ENCODE data around the gene SLC7A6. TPM values are rescaled to one million over a fixed set of nuclear protein-coding genes. Genes with fewer than 3 reads are reported as not detected.

The SLC7A6 gene
- total RNA-seq (2021; ENCODE audit: unreplicated experiment) (28.5 TPM), Bru-seq, nascent RNA (percentile 69 among the genes with signal in this experiment), BruChase-seq, experiment 1, labeled RNA remaining after a 6-hour chase (percentile 84 among the genes with signal in this experiment), BruChase-seq, experiment 2, labeled RNA remaining after a 2-hour chase (percentile 87 among the genes with signal in this experiment)
- 8.3 and 9.1 TPM in 2 replicates for polyA plus RNA-seq (2012)
- long read RNA-seq, full-length matches to known transcripts: 2 of 23 reads
- long read RNA-seq, partial matches to known transcripts: 4 of 23 reads
- long read RNA-seq, other reads (novel, unspliced or antisense): 17 of 23 reads

DNA sequence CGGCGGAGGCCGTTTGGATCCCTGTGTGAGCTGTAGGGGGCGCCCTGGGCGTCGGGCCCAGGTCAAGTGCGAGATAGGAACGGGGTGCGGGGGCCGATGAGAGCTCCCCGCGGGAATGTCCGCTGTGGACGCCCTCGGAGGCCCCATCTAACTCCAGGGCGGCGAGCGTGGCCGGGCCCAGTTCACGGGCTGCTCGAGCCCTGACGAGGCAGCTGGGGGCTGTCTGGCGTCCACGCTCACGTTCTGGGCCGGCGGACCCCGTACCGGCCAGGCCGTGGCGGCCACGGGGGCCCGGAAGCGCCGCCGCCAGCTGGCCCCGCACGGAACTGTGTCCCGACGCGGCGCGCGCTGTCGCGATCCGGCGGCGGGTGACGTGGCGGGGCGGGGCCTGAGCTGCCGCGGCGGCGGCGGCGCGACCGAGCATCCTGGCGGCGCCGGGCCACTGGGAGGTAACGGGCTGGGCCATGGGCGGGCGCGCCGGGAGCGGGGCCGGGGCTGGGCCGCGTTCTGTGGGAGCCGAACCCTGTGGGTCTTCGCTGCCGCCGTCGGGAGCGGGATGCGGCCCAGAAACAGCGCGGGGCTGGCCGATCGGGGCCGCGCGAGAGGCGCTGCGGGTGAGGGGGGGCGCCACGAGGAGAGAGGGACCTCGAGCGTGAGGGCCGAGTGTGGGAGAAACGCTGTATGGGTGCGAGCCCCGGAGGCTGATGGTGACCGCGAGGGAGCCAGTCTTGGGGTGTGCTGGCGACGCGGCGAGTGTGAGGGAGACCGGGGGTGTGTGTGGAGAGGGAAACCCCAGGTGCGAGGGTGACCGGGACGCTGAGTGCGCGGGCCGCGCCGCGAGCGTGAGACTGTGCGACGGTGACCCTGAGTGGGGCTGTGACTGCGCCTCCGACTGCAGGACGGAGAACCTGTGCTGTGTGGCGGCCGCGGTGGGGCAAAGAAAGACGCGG, at the start of gene SLC7A6:
SLC7A6 (plus strand) TSS at position 399 of the 950 bp plus-strand sequence. CDS start 10,201 bp downstream, outside the sequence.
- Histone ChIP-seq H3K9ac (ENCODE audit: low read length) (peak within 1 kb of the TSS; percentile 88), H2AFZ (ENCODE audit: low read depth, low read length, poor library complexity, severe bottlenecking) (peak within 1 kb of the TSS; percentile 32), H3K36me3 (ENCODE audit: control insufficient read depth in 1 of 2, insufficient read depth in 2 of 2, low read length in 2 of 2) (no peaks in the 10 kb centered on the region), H3K4me3 (replicated peaks in 1 of 2; ENCODE audit: low read depth in 1 of 2, low read length in 2 of 2) (peak within 1 kb of the TSS; percentile 73 to 85), H3K27me3 (ENCODE audit: insufficient read depth, low read length) (no peaks in the 10 kb centered on the region), H3K9me2 (ENCODE audit: insufficient read depth) (no peaks in the 10 kb centered on the region), H3K27ac (ENCODE audit: low read depth, low read length) (peak within 1 kb of the TSS; percentile 91), H4K20me1 (ENCODE audit: insufficient read depth) (peaks cover 12% of the 10 kb centered on the region; the same call in 1 of the 2 replicates), H3K4me1 (ENCODE audit: control insufficient read depth in 1 of 2, insufficient read depth in 2 of 2, low read length in 2 of 2) (peaks cover 25 to 33% of the 10 kb centered on the region in 2 experiments), H3K9me3 (ENCODE audit: control insufficient read depth in 1 of 2, insufficient read depth in 1 of 2, low read depth in 1 of 2, low read length in 2 of 2) (no peaks in the 10 kb centered on the region), H3K4me2 (ENCODE audit: low read length) (peak within 1 kb of the TSS; percentile 89), H3K79me2 (ENCODE audit: insufficient read depth, low read length) (peaks cover 49% of the 10 kb centered on the region)
- TSS peak; percentile 38 for BruUV-seq (replicated peaks)
- ATAC-seq (peak; percentile 74), DNase-seq (ENCODE audit: low read depth, low spot score) (peak; percentile 27)
- intact Hi-C loops (cut with micrococcal nuclease): loop anchor here (5.0 kb wide), 1 partner anchor 48 kb away; the partner anchor contains the start of genes PRMT7 and SLC7A6OS
- ChIA-PET RAD21 (ENCODE audit: low non-redundant PET in 1 of 2, low total read pairs in 2 of 2, uncharacterized antibody in 2 of 2, unreplicated experiment in 2 of 2) (interaction anchor here (0.6 to 1.5 kb wide), 3 partner anchors 46 to 553 kb away, joined by 3 to 4 read pairs (median 3); partner anchors contain the start of genes PRMT7 (in 1 of the 2) and SLC7A6OS (in 1 of the 2)), CTCF (interaction anchor here (0.6 to 5.2 kb wide), 22 partner anchors 8 to 604 kb away, joined by 3 to 54 read pairs (median 4); partner anchors contain the start of genes ACD, ESRP2, PLA2G15 and PRMT7), POLR2A (interaction anchor here (0.6 to 1.6 kb wide), 9 partner anchors 10 to 1638 kb away, joined by 3 to 6 read pairs (median 3); partner anchors contain the start of genes PLA2G15, PRMT7 and SLC7A6OS)
- no peak for TF ChIP-seq SP1 (IDR thresholded peaks at IDR 0.05; ENCODE audit: low read depth)
- TF ChIP-seq YY1 (IDR thresholded peaks at IDR 0.05; ENCODE audit: extremely low read depth, insufficient replicate concordance, low read depth, low read length): no peak
- TF ChIP-seq EZH2phosphoT487 (IDR thresholded peaks at IDR 0.05; ENCODE audit: borderline replicate concordance): no peak
- TF ChIP-seq, protein P1, sequence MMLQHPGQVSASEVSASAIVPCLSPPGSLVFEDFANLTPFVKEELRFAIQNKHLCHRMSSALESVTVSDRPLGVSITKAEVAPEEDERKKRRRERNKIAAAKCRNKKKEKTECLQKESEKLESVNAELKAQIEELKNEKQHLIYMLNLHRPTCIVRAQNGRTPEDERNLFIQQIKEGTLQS (IDR thresholded peaks at IDR 0.05): no peak
- TF ChIP-seq ELF1 (IDR thresholded peaks at IDR 0.05; ENCODE audit: borderline replicate concordance, low read depth): no peak
- TF ChIP-seq, protein P2, sequence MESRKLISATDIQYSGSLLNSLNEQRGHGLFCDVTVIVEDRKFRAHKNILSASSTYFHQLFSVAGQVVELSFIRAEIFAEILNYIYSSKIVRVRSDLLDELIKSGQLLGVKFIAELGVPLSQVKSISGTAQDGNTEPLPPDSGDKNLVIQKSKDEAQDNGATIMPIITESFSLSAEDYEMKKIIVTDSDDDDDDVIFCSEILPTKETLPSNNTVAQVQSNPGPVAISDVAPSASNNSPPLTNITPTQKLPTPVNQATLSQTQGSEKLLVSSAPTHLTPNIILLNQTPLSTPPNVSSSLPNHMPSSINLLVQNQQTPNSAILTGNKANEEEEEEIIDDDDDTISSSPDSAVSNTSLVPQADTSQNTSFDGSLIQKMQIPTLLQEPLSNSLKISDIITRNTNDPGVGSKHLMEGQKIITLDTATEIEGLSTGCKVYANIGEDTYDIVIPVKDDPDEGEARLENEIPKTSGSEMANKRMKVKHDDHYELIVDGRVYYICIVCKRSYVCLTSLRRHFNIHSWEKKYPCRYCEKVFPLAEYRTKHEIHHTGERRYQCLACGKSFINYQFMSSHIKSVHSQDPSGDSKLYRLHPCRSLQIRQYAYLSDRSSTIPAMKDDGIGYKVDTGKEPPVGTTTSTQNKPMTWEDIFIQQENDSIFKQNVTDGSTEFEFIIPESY (IDR thresholded peaks at IDR 0.05; ENCODE audit: extremely low read depth, insufficient replicate concordance, low read length): no peak
- no peak for TF ChIP-seq EZH2 (IDR thresholded peaks at IDR 0.05)
- TF ChIP-seq TCF7L2 (IDR thresholded peaks at IDR 0.05; ENCODE audit: borderline replicate concordance, extremely low read depth, insufficient read depth, insufficient read length): no peak
- peak; percentile 67 for TF ChIP-seq EGR1 (IDR thresholded peaks at IDR 0.05; ENCODE audit: low read depth)
- TF ChIP-seq RAD21 (IDR thresholded peaks at IDR 0.05; ENCODE audit: low read depth): no peak
- TF ChIP-seq SRF (IDR thresholded peaks at IDR 0.05; ENCODE audit: low read depth): no peak
- no peak for TF ChIP-seq JUND (IDR thresholded peaks at IDR 0.05)
- TF ChIP-seq ZNF274 (IDR thresholded peaks at IDR 0.05; ENCODE audit: low read depth, low read length): no peak
- TF ChIP-seq, protein P3, sequence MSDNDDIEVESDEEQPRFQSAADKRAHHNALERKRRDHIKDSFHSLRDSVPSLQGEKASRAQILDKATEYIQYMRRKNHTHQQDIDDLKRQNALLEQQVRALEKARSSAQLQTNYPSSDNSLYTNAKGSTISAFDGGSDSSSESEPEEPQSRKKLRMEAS (IDR thresholded peaks at IDR 0.05): peak; percentile 68
- TF ChIP-seq SIN3A (IDR thresholded peaks at IDR 0.05; ENCODE audit: low read depth): no peak; the same call in 1 of the 2 replicates
- TF ChIP-seq CBX3 (IDR thresholded peaks at IDR 0.05; ENCODE audit: low read depth): no peak
- TF ChIP-seq, protein P4, sequence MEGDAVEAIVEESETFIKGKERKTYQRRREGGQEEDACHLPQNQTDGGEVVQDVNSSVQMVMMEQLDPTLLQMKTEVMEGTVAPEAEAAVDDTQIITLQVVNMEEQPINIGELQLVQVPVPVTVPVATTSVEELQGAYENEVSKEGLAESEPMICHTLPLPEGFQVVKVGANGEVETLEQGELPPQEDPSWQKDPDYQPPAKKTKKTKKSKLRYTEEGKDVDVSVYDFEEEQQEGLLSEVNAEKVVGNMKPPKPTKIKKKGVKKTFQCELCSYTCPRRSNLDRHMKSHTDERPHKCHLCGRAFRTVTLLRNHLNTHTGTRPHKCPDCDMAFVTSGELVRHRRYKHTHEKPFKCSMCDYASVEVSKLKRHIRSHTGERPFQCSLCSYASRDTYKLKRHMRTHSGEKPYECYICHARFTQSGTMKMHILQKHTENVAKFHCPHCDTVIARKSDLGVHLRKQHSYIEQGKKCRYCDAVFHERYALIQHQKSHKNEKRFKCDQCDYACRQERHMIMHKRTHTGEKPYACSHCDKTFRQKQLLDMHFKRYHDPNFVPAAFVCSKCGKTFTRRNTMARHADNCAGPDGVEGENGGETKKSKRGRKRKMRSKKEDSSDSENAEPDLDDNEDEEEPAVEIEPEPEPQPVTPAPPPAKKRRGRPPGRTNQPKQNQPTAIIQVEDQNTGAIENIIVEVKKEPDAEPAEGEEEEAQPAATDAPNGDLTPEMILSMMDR (IDR thresholded peaks at IDR 0.05 in 2 of 3, conservative IDR thresholded peaks at IDR 0.05 in 1 of 3; ENCODE audit: borderline replicate concordance in 1 of 3, insufficient read depth in 1 of 3, low read depth in 2 of 3, low read length in 2 of 3): peak; percentile 67 to 76 (median 71)
- TF ChIP-seq POLR2AphosphoS5 (IDR thresholded peaks at IDR 0.05; ENCODE audit: low read depth, low read length): peak; percentile 18; the same call in 1 of the 2 replicates

Measured in HCT116 (cell line).